Measurements from ENCODE around the gene MAMDC4.

DNA sequence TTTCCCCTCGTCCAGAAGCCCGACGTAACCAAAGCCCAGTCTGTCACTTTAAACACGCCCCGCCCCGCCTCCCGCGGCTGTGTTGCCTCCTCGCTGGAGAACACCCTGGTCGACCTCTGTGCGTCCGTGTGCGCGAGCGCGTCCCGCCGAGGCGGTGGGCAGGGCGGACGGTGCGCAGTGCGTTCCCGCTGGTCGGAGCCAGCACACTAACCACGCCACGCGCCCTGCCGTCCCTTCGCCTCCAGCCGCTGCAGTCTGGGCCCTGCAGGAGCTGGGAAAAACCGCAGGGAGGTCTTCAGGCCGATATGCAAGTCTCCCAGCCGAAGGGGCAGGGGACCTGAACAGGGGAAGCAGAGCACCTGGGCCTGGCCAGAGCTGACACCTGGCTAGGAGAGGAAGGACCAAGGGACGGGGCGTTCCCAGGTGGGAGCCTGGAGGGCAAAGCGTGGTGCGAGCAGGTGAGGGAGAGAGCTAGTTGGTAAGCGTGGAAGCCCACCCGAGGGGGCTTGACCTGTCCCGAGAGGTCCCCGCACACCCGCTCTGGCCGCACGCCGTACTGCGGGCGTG, 4.2 kb upstream of the MAMDC4 start:
- TF ChIP-seq, protein P1, sequence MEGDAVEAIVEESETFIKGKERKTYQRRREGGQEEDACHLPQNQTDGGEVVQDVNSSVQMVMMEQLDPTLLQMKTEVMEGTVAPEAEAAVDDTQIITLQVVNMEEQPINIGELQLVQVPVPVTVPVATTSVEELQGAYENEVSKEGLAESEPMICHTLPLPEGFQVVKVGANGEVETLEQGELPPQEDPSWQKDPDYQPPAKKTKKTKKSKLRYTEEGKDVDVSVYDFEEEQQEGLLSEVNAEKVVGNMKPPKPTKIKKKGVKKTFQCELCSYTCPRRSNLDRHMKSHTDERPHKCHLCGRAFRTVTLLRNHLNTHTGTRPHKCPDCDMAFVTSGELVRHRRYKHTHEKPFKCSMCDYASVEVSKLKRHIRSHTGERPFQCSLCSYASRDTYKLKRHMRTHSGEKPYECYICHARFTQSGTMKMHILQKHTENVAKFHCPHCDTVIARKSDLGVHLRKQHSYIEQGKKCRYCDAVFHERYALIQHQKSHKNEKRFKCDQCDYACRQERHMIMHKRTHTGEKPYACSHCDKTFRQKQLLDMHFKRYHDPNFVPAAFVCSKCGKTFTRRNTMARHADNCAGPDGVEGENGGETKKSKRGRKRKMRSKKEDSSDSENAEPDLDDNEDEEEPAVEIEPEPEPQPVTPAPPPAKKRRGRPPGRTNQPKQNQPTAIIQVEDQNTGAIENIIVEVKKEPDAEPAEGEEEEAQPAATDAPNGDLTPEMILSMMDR (conservative IDR thresholded peaks at IDR 0.05; ENCODE audit: low read length): no peak
- no peak for TF ChIP-seq EZH2phosphoT487 (IDR thresholded peaks at IDR 0.05; ENCODE audit: borderline replicate concordance, low read depth, low read length)
